HL-60 (cell line): ENCODE measurements around the gene ZBTB42.

Source experiments
- DNase-seq, 2 experiments: peaks; one replicate each; pipeline ENCODE4 v3.0.0-alpha.2; 2010 to 2020; ENCODE audit warnings: low read depth in 1 of 2, low spot score in 1 of 2
- H3K27ac ChIP-seq: fragments of 250-450 bp; sonication (Bioruptor Pico); replicated peaks from 2 replicates; pipeline ENCODE4 v1.5.1; 2020; ENCODE audit warnings: mild to moderate bottlenecking, moderate library complexity
- H3K27me3 ChIP-seq: fragments of 250-450 bp; sonication (Bioruptor Pico); 2 replicates; pipeline ENCODE4 v1.5.1; 2021; ENCODE audit warnings: mild to moderate bottlenecking, moderate library complexity; ENCODE audit not compliant: insufficient read depth, poor library complexity, severe bottlenecking
- H3K4me3 ChIP-seq: replicated peaks from 2 replicates; pipeline ENCODE4 v1.5.1; 2011; ENCODE audit warnings: mild to moderate bottlenecking, control low read depth, low read length; ENCODE audit not compliant: insufficient read depth
- CTCF ChIP-seq: IDR thresholded peaks from one replicate; pipeline ENCODE4 v1.5.1; 2011; ENCODE audit warnings: low read length, control low read depth, inconsistent platforms; ENCODE audit not compliant: insufficient read depth
- GABPA ChIP-seq: IDR thresholded peaks from 2 replicates; pipeline ENCODE4 v1.6.1; 2012; ENCODE audit warnings: low read depth
- POLR2AphosphoS5 ChIP-seq: IDR thresholded peaks from 2 replicates; pipeline ENCODE4 v1.6.1; 2012; ENCODE audit warnings: low read depth
- REST ChIP-seq: IDR thresholded peaks from 2 replicates; pipeline ENCODE4 v1.6.1; 2012; ENCODE audit warnings: low read depth; ENCODE audit not compliant: insufficient replicate concordance
- SPI1 ChIP-seq: IDR thresholded peaks from 2 replicates; pipeline ENCODE4 v1.6.1; 2012; ENCODE audit warnings: low read depth, mild to moderate bottlenecking, borderline replicate concordance

ZBTB42 gene

GRCh38 chr14:104821971-104822608 lies 21.2 kb downstream of the ZBTB42 start:
- no peak overlapping the region for H3K4me3 ChIP-seq
- H3K27me3 ChIP-seq: peaks cover 5% of the 10 kb centered on the region
- TF ChIP-seq SPI1: no peak
- TF ChIP-seq POLR2AphosphoS5: no peak
- no peak for TF ChIP-seq CTCF
- TF ChIP-seq REST: no peak
- no peak for TF ChIP-seq GABPA
- H3K27ac ChIP-seq: no peak overlapping the region
- no peak for DNase-seq

GRCh38 chr14:104822821-104823615 lies 22.1 kb downstream of the ZBTB42 start:
- Histone ChIP-seq H3K27ac (no peak overlapping the region), H3K27me3 (peaks cover 9% of the 10 kb centered on the region), H3K4me3 (no peak overlapping the region)
- DNase-seq: no peak
- no peak for TF ChIP-seq POLR2AphosphoS5
- no peak for TF ChIP-seq GABPA
- TF ChIP-seq REST: no peak
- no peak for TF ChIP-seq CTCF
- TF ChIP-seq SPI1: no peak

GRCh38 chr14:104824353-104824997 lies 23.6 kb downstream of the ZBTB42 start:
- Histone ChIP-seq H3K4me3 (no peak overlapping the region), H3K27me3 (peaks cover 9% of the 10 kb centered on the region), H3K27ac (no peak overlapping the region)
- TF ChIP-seq SPI1 (no peak), POLR2AphosphoS5 (no peak), REST (no peak), GABPA (no peak)
- DNase-seq: no peak
